Measurements from ENCODE around the gene RNF121. TPM values are rescaled to one million over a fixed set of nuclear protein-coding genes. Genes with fewer than 3 reads are reported as not detected.

RNF121 gene
- total RNA-seq, 1 donor from 2014 or later = 32.5 TPM

DNA sequence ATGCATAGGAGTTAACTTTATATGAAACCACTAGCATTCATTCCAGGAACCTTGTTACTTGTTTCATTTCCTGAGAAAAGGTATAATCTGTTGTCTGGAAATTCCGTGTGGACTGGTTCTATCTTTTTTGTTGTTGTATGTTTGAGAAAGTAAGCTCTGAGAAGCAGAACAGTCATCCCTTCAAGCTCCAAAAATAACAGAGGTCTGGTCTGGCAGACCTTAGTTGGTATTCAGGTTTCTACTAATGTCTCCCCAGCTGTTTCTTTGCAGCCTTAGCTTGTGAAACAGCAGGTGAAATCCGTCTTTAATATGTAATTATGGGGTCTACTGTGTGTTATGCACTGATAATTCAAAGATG is 2.4 kb downstream of the RNF121 start:
- intact Hi-C loops (cut with DNase I) = no loop called here
- no peak for ATAC-seq
- DNase-seq (ENCODE audit: low spot score) = no peak

DNA sequence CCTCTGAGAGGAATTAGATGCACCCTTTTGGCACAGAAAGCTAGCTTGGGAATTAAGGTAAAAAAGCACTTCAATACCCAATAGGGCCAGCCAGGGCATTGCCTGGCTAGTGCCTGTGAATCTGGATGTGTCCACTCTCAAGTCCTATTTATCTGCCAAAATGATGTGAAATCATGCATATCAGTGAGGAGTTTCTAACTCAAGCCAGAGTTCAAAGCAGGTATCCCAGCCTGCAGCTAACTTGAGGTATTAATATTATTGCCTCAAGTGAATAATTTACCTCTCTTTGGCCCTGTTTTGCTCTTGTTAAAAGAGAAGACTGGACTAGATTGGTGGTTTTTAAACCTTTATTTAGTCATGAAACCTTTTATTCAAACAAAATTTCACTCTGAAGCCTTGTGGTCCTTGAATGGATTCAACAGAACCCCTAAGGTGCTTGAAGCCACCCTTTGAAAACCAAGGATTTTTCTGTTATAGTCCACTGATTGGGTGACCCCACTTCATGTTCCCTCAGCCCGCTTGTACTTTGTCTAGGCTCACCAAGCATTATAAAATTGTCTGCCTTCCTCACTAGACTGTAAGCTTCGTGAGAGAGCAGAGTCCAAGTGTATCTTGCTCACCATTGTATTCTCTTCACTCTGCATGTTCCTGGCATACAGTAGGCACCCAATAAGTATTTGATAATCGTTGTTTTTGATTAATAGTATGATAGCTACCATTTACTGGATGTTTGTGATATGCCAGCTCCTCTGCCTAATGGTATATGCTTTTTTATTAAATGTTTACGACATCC is 4.5 kb downstream of the RNF121 start:
- DNase-seq (ENCODE audit: low spot score) (no peak), ATAC-seq (no peak)
- intact Hi-C loops (cut with DNase I) = no loop called here

DNA sequence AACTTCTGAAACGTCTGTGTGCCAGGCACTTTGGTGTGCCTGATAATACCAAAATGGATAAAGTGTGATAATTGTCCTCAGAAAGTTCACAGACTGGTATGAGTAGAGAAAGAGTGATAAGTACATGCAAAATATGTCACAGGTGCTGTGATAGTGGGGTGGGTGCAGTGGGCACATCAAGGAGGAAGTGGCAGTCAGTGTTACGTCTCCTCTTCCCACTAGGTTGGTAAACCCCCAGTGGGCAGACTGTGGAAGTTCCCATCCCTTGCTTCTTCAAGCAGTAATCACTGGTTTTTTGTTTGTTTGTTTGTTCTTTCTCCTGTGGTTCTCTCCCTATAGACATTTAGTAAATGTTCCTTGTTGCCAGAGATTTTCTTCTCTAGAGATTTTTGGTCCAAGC is 5.4 kb downstream of the RNF121 start:
- no peak for ATAC-seq
- intact Hi-C loops (cut with DNase I) = no loop called here
- DNase-seq (ENCODE audit: low spot score) = no peak

DNA sequence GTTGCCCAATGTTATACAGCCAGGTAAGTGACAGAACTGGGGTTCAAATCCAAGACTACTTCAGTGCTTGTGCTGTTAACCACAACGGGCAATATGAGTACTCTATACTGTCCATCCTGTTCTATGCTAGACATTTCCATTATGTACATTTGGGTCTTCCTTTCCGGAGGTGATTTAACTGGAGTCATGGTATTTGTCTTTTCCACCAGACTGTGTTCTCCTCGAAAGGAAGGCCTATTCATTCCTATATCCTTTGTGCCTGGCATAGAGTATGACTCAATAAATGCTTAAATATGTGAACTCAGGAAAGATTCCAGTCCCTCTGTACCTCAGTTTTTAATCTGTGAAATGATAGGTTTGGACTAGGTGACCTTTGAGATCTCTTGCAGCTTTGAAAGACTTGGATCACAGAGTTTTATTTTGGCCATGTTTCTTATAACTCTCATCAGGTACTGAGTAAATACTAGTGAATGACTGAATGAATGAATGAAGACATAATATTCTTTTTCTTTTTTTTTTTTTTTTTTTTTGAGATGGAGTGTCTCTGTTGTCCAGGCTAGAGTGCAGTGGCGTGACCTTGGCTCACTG is 6.6 kb downstream of the RNF121 start:
- intact Hi-C loops (cut with DNase I) = no loop called here
- DNase-seq (ENCODE audit: low spot score) (no peak), ATAC-seq (no peak)

DNA sequence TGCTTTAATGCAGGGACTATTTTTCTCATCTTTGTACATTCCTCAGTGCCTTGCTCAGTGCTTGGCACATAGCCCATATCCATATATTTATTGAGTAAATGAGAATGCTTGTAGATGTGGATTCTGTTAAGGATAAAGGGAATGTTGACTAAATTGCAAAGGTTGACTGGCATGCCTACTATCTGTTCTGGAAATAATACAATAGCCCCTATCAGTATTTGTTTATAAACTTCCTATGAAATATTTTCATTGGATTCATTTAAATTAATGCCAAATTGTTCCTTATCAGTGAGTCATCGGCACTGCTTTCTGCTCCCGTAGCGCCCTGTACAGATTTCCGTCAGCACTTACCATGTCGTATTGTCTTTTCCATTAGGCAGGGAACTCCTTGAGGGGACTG is 8.0 kb downstream of the RNF121 start:
- ATAC-seq (no peak), DNase-seq (ENCODE audit: low spot score) (no peak)
- intact Hi-C loops (cut with DNase I) = no loop called here

DNA sequence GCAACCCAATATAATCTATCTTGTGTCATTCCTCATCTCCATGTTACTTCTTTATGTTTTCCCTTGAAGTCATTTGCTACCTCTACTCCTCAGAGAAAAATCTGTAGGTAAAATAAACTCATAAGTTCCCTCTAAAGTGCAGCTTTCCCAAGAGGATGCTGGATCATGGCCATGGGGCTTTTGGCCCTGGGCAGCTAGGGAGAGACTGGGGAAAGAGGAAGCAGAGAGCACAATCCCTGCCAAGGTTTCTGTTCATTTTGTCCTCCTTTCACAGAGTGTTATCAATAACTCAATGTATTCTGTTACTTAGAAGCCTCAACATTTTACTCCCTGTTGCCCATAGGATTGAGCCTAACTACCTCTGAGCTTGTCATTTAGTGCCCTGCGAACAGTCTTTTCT is 9.0 kb downstream of the RNF121 start:
- ATAC-seq (no peak), DNase-seq (ENCODE audit: low spot score) (no peak)
- intact Hi-C loops (cut with DNase I) = no loop called here

DNA sequence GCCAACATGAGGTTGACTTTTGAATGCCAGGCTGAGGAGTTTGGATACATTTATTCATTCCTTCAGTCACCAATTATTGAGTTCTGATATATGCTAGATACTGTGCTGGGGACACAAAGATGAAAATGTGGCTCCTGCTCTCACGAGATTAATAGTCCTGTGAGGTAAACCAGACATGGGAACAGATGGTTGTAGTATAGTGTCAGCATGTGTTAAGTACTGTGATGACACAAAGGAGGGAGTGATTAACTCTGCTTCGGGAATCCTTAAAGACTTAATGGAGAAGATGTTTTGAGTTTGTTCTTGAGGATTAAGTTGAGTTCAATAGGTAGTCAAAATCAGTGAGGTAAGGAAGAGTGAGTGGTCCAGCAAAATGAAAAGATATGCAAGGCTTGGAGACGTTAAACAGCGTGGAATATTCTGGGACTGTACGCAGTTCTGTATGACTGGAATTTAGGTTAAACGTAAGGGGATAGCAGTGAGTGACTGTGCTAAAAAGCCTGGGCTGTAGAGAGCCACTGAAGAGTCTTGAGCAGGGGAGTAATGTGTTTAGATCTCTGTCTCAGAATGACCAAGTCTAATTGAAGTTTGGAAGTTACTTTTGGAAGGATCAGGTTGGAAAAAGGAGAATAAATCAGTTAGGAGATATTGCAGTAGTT is 11.8 kb downstream of the RNF121 start:
- intact Hi-C loops (cut with DNase I) = no loop called here
- DNase-seq (ENCODE audit: low spot score) (no peak), ATAC-seq (no peak)

DNA sequence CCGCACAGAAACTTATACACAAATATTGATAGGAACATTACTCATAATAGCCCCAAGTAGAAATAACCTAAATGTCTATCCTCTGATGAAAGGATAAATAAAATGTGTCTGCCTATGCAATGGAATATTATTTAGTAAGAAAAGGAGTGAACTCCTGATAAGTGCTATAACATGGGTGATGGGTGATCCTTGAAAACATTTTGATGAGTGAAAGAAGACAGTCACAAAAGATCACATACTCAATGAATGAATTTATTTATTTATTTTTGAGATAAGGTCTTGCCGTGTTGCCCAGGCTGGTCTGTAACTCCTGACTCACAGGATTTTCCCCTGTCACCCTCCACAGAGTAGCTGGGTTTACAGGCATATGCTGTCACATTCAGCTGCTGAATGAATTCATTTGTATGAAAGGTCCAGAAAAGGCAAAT is 17.3 kb downstream of the RNF121 start:
- intact Hi-C loops (cut with DNase I) = no loop called here
- DNase-seq (ENCODE audit: low spot score) = no peak
- no peak for ATAC-seq

DNA sequence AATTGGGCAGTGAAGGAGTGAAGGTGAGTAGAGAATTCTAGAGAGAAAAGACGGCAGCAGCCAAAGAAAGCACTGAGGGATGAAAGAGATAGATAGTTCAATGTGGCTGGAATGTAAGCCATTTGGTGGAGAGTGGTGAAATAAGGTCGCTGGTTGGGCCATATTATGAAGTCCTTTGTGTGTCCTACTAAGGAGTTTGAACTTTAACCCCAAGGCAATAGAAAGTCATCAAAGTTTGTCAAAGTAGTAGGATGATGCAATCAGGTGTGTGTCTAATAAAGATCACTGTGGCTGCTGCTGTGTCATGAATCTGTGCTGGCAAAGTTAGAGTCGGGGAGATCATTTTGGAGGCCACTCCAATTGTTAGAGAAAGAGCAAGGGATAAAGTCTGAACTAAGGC is 18.7 kb downstream of the RNF121 start:
- ATAC-seq (no peak), DNase-seq (ENCODE audit: low spot score) (no peak)
- intact Hi-C loops (cut with DNase I) = no loop called here

DNA sequence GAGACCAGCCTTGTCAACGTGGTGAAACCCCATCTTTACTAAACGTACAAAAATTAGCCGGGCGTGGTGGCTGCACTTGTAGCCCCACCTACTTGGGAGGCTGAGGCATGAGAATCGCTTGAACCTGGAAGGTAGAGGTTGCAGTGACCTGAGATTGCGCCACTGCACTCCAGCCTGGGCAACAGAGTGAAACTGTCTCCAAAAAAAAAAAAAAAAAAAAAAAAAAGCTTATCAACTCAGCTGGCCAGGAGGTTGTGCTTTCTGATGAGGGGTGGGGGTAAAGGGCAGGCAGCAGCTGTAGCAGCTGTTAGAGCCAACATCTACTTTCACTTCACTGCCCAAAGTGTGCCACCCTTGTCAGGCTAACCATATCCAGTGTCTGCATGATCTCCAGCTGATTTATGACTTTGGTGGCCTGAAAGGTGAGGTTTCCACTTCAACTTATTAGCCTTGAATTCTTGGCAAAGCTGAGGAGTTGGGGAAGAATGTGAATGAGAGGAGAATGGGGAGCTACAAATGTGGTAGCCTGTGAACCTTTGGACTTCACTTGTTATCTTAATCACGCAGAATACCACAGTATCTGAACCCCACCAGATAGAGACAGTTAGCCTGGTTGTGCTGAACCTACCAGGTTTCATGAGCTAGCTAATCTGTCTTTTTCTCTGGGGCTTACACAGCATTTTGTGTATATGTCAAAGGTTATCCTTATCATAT is 19.6 kb downstream of the RNF121 start:
- intact Hi-C loops (cut with DNase I) = no loop called here
- ATAC-seq = no peak
- DNase-seq (ENCODE audit: low spot score) = no peak

DNA sequence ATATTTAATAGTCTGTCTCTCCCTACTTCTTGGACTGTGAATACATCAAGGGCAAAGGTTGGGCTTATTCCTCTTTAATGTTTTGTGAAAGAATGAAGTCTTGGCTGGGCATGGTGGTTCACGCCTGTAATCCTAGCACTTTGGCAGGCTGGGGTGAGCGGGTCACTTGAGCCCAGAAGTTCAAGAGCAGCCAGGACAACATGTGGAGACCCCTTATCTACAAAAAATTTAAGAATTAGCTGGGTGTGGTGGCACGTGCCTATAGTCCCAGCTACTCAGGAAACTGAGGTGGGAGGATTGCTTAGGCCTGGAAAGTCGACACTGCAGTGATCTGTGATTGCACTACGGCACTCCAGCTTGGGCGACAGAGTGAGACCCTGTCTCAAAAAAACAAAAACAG is 20.2 kb downstream of the RNF121 start:
- no peak for ATAC-seq

DNA sequence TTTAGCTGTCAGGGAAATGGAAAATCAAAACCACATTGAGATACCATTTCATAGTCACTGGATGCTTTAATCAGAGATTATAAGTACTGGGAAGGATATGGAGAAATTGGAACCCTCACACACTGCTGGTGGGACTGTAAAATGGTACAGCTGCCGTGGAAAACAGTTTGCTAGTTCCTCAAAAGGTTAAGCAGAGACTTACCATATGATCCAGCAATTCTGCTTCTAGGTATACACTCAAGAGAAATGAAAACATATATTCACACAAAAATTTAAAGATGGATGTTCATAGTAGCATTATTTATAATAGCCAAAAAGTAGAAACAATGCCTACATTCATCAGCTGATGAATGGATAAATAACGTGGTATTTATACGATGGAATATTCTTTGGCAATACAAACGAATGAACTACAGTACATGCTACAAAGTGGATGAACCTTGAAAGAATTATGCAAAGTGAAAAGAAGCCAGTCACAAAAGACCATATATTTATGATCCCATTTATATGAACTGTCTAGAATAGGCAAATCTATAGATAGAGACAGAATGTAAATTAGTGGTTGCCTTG is 23.0 kb downstream of the RNF121 start:
- DNase-seq (ENCODE audit: low spot score) = no peak
- intact Hi-C loops (cut with DNase I) = no loop called here
- ATAC-seq = no peak

More for the DNA sequence above, 20.2 kb downstream of the RNF121 start:
- intact Hi-C loops (cut with DNase I) = no loop called here
- DNase-seq (ENCODE audit: low spot score) = no peak

DNA sequence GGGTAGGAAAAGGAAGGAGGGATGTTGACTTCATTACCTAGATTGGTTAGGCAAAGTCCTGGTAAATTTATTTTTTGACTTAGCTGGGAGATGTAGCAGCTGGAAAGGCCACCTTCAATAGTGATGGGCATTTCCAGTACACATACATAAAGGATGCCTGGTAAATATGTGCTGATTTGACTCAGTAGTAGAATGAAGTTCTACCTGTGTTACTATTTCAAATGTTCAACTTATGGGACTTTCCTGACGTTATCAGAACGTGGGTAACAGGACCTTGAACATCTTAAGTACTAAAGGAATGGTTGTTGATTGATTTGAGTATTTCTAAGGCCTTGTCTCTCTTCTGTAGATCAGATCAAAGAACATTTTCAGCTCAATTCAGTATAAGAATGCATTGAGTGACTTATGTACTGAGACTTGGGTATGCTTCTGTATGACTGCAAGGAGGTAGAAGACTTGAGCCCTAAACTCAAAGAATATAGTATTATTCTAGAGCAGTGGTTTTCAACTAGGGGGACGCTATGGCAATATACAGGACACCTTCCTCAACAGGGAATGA is 27.1 kb downstream of the RNF121 start:
- ATAC-seq (no peak), DNase-seq (ENCODE audit: low spot score) (no peak)
- intact Hi-C loops (cut with DNase I) = no loop called here

DNA sequence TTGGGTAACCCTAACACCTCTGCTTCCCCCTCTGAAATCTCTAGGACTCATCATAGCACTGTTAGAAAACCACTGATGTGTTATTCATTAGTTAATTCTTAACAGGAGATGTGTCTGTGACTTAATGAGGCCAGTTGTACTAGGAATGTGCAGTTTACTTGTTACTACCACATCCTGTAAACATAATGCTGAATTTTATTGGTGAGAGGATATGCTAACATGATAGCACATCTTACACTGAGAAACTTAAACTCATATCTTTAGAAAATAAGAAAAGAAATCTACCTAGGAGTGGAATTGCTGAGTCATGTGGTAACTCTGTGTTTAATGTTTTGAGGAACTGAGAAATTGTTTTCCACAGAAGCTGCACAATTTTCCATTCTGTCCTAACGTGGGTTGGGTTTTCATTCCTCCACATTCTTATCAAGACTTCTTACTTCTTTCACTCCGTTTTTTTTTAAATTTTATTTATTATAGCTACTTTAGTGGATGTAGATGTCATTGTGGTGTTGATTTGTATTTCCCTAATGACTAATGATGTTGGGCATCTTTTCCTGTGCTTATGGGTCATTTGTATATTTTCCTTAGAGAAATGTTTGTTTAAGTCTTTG is 33.7 kb downstream of the RNF121 start:
- intact Hi-C loops (cut with DNase I) = no loop called here
- ATAC-seq (no peak), DNase-seq (ENCODE audit: low spot score) (no peak)

DNA sequence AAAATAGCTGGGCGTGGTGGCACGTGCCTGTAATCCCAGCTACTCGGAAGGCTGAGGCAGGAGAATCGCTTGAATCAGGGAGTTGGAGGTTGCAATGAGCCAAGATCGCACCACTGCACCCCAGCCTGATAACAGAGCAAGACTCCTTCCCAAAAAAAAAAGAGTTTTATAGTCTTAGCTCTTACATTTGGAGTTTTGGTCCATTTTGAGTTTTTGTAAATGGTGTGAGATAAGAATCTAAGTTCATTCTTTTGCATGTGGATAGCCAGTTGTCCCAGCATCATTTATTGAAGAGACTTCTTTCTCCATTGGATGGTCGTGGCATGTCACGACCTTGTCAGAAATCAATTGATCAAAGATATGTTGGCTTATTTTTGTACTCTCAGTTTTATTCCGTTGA is 34.6 kb downstream of the RNF121 start:
- DNase-seq (ENCODE audit: low spot score) = no peak
- intact Hi-C loops (cut with DNase I) = no loop called here
- no peak for ATAC-seq

DNA sequence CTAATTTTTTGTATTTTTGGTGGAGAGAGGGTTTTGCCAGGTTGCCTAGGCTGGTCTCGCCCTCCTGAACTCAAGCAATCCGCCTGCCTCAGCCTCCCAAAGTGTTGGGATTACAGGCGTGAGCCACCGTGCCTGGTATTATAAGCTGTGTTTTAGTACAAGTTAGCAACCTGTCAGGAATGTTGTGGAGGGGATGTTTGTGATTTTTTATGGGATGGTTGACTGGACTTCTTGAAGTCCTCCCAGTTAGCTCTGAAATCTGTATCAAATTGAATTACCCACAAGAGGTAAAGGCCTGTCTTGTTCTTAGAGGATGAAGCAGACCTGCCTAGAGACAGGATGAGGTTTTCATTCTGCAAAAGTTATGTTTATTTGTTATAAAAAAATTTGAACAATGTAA is 35.8 kb downstream of the RNF121 start:
- intact Hi-C loops (cut with DNase I) = no loop called here
- DNase-seq (ENCODE audit: low spot score) (no peak), ATAC-seq (no peak)

DNA sequence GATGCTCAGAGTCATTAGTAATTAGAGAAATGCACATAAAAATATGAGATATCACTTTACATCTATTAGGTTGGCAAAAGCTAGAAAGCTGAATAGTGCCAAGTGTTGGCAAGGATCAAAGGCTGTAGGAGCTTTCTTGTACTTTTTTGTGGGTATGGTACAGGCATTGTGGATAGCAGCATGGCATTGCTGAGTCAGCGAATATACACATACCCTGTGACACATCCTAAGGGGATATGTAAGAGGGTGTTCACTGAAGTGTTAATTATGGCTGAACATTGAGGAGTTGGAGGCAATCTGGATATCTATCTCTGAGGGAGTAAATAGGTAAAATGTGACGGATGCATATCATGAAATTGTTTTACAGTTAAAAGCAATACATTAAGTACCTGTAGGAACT is 42.8 kb downstream of the RNF121 start:
- DNase-seq (ENCODE audit: low spot score) = no peak
- no peak for ATAC-seq
- intact Hi-C loops (cut with DNase I) = no loop called here

DNA sequence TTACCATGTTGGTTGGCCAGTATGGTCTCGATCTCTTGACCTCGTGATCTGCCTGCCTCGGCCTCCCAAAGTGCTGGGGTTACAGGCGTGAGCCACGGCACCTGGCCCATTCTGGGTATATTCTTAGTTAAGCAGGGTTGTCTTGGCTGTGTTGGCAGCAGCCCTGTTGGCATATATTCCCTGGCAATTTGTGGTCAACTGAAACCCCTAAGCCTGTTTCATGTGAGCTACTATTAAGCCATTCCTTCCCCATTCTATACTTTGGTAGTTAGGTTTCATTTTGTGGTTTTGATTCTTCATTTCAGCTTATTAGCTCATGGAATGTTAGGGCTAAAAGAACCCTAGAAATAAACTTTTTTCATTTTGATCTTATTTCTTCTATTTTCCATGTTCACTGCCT is 47.7 kb downstream of the RNF121 start:
- ATAC-seq (no peak), DNase-seq (ENCODE audit: low spot score) (no peak)
- intact Hi-C loops (cut with DNase I) = no loop called here

DNA sequence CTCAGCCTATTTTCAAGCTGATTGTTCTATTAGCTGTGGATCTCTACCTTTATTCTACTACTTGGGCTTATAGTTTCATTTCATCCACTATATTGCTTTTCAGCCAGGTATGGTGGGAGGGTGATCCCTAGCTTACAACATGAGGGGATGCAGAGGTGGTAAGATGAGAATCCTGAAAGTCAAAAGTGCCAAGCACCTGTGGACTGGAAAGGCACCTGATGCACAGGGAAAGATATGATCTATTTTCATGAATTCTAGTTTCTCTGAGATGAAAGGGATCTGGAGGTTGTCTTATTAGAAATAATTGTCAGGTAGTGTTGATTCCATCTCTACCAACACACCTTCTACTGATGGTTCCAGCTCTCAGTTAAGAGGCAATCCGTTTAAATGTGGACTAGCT is 48.2 kb downstream of the RNF121 start:
- ATAC-seq = no peak
- intact Hi-C loops (cut with DNase I) = no loop called here
- DNase-seq (ENCODE audit: low spot score) = no peak
